GM13977 (cell line): Measurements from ENCODE around the gene MRPL22.
A peak's percentile ranks its signal among the peaks of the same experiment; 100 is the strongest.
"Not testable (repeated sequence)": the region's sequence is repeated elsewhere in the genome, so short reads cannot be mapped to it uniquely, and the experiment has no call there.

Source experiments
- DNase-seq: peaks from one replicate; pipeline ENCODE4 v3.0.0; 2012; ENCODE audit warnings: low spot score
- in situ Hi-C: fragments of 300-500 bp; cut with MboI; formaldehyde crosslinking; loops from one replicate; pipeline ENCODE4 v1.12.0; 2022; ENCODE audit warnings: low sequenced_read_pairs, low pct_unique_long_range_greater_than_20kb, mixed read lengths, inconsistent platforms; ENCODE audit not compliant: unreplicated experiment
- TF ChIP-seq, protein P1 (sequence below): IDR thresholded peaks from 2 replicates; pipeline ENCODE4 v1.5.1; 2012; ENCODE audit warnings: mild to moderate bottlenecking, control low read depth; ENCODE audit not compliant: insufficient read depth; ENCODE audit errors: extremely low read depth, missing control alignments

Gene MRPL22

GRCh38 chr5:154968953-154969352 lies 28.1 kb downstream of the MRPL22 start:
- in situ Hi-C loops, result no loop called here
- DNase-seq, result no peak
- TF ChIP-seq, protein P1, sequence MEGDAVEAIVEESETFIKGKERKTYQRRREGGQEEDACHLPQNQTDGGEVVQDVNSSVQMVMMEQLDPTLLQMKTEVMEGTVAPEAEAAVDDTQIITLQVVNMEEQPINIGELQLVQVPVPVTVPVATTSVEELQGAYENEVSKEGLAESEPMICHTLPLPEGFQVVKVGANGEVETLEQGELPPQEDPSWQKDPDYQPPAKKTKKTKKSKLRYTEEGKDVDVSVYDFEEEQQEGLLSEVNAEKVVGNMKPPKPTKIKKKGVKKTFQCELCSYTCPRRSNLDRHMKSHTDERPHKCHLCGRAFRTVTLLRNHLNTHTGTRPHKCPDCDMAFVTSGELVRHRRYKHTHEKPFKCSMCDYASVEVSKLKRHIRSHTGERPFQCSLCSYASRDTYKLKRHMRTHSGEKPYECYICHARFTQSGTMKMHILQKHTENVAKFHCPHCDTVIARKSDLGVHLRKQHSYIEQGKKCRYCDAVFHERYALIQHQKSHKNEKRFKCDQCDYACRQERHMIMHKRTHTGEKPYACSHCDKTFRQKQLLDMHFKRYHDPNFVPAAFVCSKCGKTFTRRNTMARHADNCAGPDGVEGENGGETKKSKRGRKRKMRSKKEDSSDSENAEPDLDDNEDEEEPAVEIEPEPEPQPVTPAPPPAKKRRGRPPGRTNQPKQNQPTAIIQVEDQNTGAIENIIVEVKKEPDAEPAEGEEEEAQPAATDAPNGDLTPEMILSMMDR, result no peak

DNA sequence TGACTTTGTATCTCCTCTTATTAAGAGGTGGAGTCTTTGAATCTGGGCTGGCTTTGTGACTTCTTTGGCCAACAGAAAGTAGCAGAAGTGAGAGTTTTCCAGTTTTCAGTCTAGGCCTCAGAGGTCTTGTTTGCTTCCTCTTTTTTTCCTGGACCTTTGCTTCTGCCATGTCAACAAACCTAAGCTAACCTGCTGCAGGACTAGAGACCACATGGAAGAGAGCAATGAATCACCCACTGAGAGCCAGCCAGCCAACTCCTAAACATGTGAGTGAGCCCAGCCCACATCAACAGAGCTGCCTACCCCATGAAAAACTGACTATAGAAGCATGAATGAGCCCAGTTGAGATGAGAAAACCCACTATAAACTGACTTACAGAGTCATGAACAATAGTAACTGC lies 29.9 kb downstream of the MRPL22 start:
- no peak for DNase-seq
- in situ Hi-C loops, result no loop called here
- TF ChIP-seq, protein P1, result no peak

DNA sequence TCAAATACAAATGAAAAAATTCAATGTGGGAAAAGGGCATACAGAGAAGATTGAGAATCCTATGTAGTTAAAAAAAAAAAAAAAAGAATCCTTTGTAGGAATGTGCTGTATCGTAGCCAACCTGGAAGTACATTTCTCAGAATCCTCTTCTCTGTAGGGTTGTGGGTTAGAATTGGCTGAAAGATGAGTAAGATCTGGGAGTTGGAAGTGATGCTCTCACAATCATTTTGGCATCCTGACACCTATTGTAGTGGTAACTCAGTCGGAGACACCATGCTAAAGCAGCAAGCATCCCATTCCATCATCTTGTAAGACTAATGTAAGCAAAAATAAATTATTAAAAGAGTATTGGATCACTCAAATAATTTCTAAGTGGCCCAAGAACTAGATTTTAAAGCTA lies 30.6 kb downstream of the MRPL22 start:
- DNase-seq, result no peak
- in situ Hi-C loops, result no loop called here
- TF ChIP-seq, protein P1, result no peak

GRCh38 chr5:154972476-154973080 lies 31.7 kb downstream of the MRPL22 start:
- in situ Hi-C loops, result no loop called here
- no peak for DNase-seq
- TF ChIP-seq, protein P1, result peak; percentile 56

- DNase-seq, in situ Hi-C loops: not testable (repeated sequence)
These were observed 35.2 kb downstream of the MRPL22 start for GRCh38 chr5:154976082-154976481.

DNA sequence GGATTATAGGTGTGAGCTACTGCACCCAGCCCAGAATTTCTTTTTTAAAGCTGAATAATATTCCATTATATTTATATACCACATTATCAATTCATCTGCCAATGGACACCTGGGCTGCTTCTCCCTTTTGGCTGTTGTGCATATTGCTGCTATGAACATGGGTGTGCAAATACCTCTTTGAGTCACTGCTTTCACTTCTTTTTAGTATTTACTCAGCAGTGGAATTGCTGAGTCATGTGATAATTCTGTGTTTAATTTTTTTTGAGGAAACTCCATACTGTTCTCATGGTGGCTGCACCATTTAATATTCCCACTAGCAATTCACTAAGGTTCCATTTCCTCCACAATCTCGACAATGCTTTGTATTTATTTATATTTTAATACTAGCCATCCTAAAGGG lies 36.5 kb downstream of the MRPL22 start:
- TF ChIP-seq, protein P1, result no peak
- in situ Hi-C loops, result no loop called here
- DNase-seq, result no peak

DNA sequence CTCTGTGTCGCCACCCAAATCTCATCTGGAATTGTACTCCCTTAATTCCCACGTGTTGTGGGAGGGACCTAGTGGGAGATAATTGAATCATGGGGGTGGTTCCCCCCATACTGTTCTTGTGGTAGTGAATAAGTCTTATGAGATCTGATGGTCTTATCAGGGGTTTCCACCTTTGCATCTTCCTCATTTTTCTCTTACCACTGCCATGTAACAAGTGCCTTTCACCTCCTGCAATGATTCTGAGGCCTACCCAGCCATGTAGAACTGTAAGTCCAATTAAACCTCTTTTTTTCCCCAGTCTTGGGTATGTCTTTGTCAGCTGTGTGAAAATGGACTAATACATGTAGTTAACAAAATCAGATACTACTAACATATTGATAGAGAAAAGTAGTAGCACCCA lies 37.4 kb downstream of the MRPL22 start:
- DNase-seq, in situ Hi-C loops: not testable (repeated sequence)

DNA sequence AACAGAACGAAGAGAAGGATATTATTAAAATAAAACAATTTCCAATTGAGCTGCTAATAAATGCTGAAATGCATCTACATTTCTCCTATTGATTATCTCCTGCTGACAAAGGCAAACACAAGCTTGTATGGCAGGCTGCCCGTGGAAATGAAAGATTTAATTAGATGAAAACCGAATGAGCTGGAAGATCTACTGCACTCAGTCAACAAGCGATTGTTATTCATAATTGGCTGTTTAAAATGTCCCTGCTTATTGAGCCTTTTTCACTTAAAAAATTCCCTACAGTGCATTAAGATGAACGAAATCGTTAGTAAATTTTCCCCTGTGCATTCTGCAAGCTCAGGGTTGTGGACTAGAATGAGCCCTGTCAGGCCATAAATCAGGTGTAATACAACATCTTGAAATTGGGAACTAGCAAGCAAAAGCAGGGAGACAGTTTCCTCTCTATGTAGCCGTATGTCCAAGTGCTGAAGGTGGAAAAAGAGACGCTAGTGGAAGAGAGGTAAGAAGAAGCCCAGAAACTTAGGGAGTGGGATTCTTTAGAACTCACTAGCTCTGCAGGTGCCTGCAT lies 44.2 kb downstream of the MRPL22 start:
- DNase-seq, result no peak
- in situ Hi-C loops, result no loop called here

More for the DNA sequence above, 44.2 kb downstream of the MRPL22 start:
- TF ChIP-seq, protein P1, result no peak
